Heart right ventricle (tissue), 16 donors: Measurements from ENCODE around the gene DKC1. TPM values are rescaled to one million over a fixed set of nuclear protein-coding genes. Genes with fewer than 3 reads are reported as not detected.

Experiments
- ATAC-seq, 8 donors: fragments of 200-7000 bp; cut with Tn5 transposase; one replicate each; pipeline ENCODE4 v1.9.1; 2020; ENCODE audit warnings: mild to moderate bottlenecking in 8 of 8, moderate library complexity in 8 of 8, moderate number of reproducible peaks in 1 of 8
- DNase-seq, 2 donors: peaks; one replicate each; pipeline ENCODE4 v3.0.0-alpha.2; 2020
- H3K27ac ChIP-seq, 10 donors: fragments of 200-600 bp; sonication (generic) in 2 of 10; one replicate each; pipeline versions ENCODE4 v1.5.0 to v1.8.0; 2020 to 2022; ENCODE audit warnings: mild to moderate bottlenecking in 3 of 10
- H3K27me3 ChIP-seq, 7 donors: fragments of 200-600 bp; one replicate each; pipeline ENCODE4 v1.8.0; 2021 to 2022; ENCODE audit warnings: mild to moderate bottlenecking in 2 of 7
- H3K36me3 ChIP-seq, 9 donors: fragments of 200-600 bp; sonication (generic) in 1 of 9; one replicate each; pipeline versions ENCODE4 v1.5.0 to v1.8.0; 2020 to 2022; ENCODE audit warnings: mild to moderate bottlenecking in 2 of 9
- H3K4me1 ChIP-seq, 9 donors: fragments of 200-600 bp; sonication (generic) in 1 of 9; one replicate each; pipeline versions ENCODE4 v1.5.0 to v1.8.0; 2020 to 2022; ENCODE audit warnings: mild to moderate bottlenecking in 4 of 9
- H3K4me3 ChIP-seq, 10 donors: fragments of 200-600 bp; sonication (generic) in 2 of 10; one replicate each; pipeline versions ENCODE4 v1.5.0 to v1.8.0; 2020 to 2022; ENCODE audit warnings: mild to moderate bottlenecking in 7 of 10, moderate library complexity in 2 of 10
- H3K9me3 ChIP-seq, 11 donors: fragments of 200-600 bp in 10 of 11; sonication (generic) in 2 of 11; one replicate each; pipeline versions ENCODE4 v1.5.0 to v1.8.0; 2013 to 2022; ENCODE audit warnings: mild to moderate bottlenecking in 2 of 11, control low read depth in 1 of 11, moderate library complexity in 1 of 11
- CTCF ChIP-seq, 9 donors: fragments of 200-600 bp; sonication (generic) in 2 of 9; IDR thresholded peaks; one replicate each; pipeline versions ENCODE4 v1.5.0 to v1.8.0; 2021 to 2022; ENCODE audit warnings: antibody characterized with exemption in 9 of 9, mild to moderate bottlenecking in 5 of 9, moderate library complexity in 1 of 9
- WGBS, 2 donors: extraction: QIAGEN DNeasy Blood & Tissue Kit; methylation state at CpG; one replicate each; pipeline ENCODE4 v1.1.7; 2013; ENCODE audit warnings: inconsistent platforms in 1 of 2; 5-methylcytosine and 5-hydroxymethylcytosine counted together
- intact Hi-C, 10 donors: fragments of 100-400 bp; cut with DNase I; formaldehyde crosslinking; loops; one replicate each; pipeline versions ENCODE4 v1.11.1 to v1.14.2; 2022
- polyA plus RNA-seq, 2 donors: library from polyadenylated mRNA; stranded (reverse); fragments of 200-250 nt; gene quantifications; one replicate each; pipeline ENCODE4 v1.2.3, GENCODE V29; 2013
- total RNA-seq, 10 donors: library from RNA; stranded (reverse); fragmentation: NEBNext Ultra II Directional in 3 of 10; extraction: Animal tissue kit (Norgen Biotek cat#: 25700) in 3 of 10; gene quantifications; one replicate each; pipeline versions ENCODE4 v1.2.1 to v1.2.4, GENCODE V29; 2021 to 2023
- donor health status: Arrhythmogenic right ventricular cardiomyopathy.
- donor health status: ischemic (EF 13 %, LVEDD 7.1; RV severe dilation, severe dysfunction).
- donor health status: healthy with polysubstance abuse.
- donor health status: DM: no; HTN: yes; CAD: no.
- donor health status: DM: no; HTN: no; CAD: no.
- donor health status: ischemic (EF 25% LVEDD 6.9; RV normal size, moderate dysfunction).
- donor health status: ischemic (EF 25% LVEDD 5.7; RV mildly dilated, moderate dysfunction).
- donor health status: healthy.
- donor health status: DM: yes; HTN: yes; CAD: no.
- donor health status: Ischemic cardiomyopathy.
- donor health status: ischemic (EF 35%, LVEDD 5.7; RV mildly dilated, moderate dysfunction).
- donor health status: nonischemic (EF 11% LVEDD 7.7; RV severe dilation, severe dysfunction).
- donor health status: DM: yes; HTN: yes; CAD: no.
- donor health status: PGD.
- donor health status: ischemic (EF 29% LVEDD 5.4; RV normal size, mild dysfunction).
- donor health status: nonischemic (EF 23%, LVEDD 6.1; RV moderate dilation, normal function).

Gene DKC1
- total and polyA plus RNA-seq, 12 donors = 18.8 to 31.9 (median 26.0) TPM

- peak in 6 of 8 donors; percentile 23 to 59 (median 31) for ATAC-seq
- peaks cover 0 to 69% (median 50%) of the 10 kb centered on the region in 9 donors for H3K4me1 ChIP-seq
- intact Hi-C loops = loop anchor here in 1 of 10 donors (5.0 kb wide), 1 partner anchor 34 kb away; the partner anchor contains the start of gene GAB3
Observed at GRCh38 chrX:154717824-154718223, 44.8 kb upstream of the DKC1 start.

GRCh38 chrX:154718616-154719015, 44.0 kb upstream of the DKC1 start:
- Histone ChIP-seq H3K4me3 (no peak overlapping the region), H3K4me1 (peaks cover 0 to 69% (median 46%) of the 10 kb centered on the region in 9 donors), H3K36me3 (peaks cover 0 to 15% (median 0%) of the 10 kb centered on the region in 9 donors), H3K27ac (peak overlapping the region in 7 of 10 donors; percentile 7 to 81 (median 58)), H3K9me3 (peaks cover 0 to 6% (median 0%) of the 10 kb centered on the region in 11 donors), H3K27me3 (no peaks in the 10 kb centered on the region)
- ATAC-seq (peak in 4 of 8 donors; percentile 16 to 35 (median 26)), DNase-seq (no peak)
- 57 to 65% methylated on average over 1 of the region's 1 CpG for WGBS, 2 donors
- no peak for TF ChIP-seq CTCF (IDR thresholded peaks at IDR 0.05)
- intact Hi-C loops = loop anchor here in 1 of 10 donors (5.0 kb wide), 1 partner anchor 34 kb away; the partner anchor contains the start of gene GAB3

More at GRCh38 chrX:154717824-154718223, 44.8 kb upstream of the DKC1 start:
- Histone ChIP-seq H3K36me3 (peaks cover 0 to 17% (median 0%) of the 10 kb centered on the region in 9 donors), H3K9me3 (peaks cover 0 to 6% (median 0%) of the 10 kb centered on the region in 11 donors), H3K4me3 (no peak overlapping the region), H3K27me3 (no peaks in the 10 kb centered on the region), H3K27ac (peak overlapping the region in 7 of 10 donors; percentile 7 to 81 (median 58))
- no peak for TF ChIP-seq CTCF (IDR thresholded peaks at IDR 0.05)
- WGBS, 2 donors = 33 to 35% methylated on average over 7 of the region's 7 CpGs
- DNase-seq = no peak

GRCh38 chrX:154719132-154719675, 43.5 kb upstream of the DKC1 start:
- ATAC-seq (peak in 3 of 8 donors; percentile 43 to 53 (median 44)), DNase-seq (no peak)
- H3K4me3 ChIP-seq = no peak overlapping the region
- peaks cover 0 to 6% (median 0%) of the 10 kb centered on the region in 11 donors for H3K9me3 ChIP-seq
- 49 to 54% methylated on average over 6 of the region's 6 CpGs for WGBS, 2 donors
- peaks cover 0 to 69% (median 46%) of the 10 kb centered on the region in 9 donors for H3K4me1 ChIP-seq
- H3K36me3 ChIP-seq = peaks cover 0 to 12% (median 0%) of the 10 kb centered on the region in 9 donors
- intact Hi-C loops = loop anchor here in 1 of 10 donors (5.0 kb wide), 1 partner anchor 33 kb away; the partner anchor contains the start of gene GAB3
- no peak for TF ChIP-seq CTCF (IDR thresholded peaks at IDR 0.05)
- H3K27me3 ChIP-seq = no peaks in the 10 kb centered on the region
- peak overlapping the region in 4 of 10 donors; percentile 23 to 81 (median 62) for H3K27ac ChIP-seq

GRCh38 chrX:154720067-154720466, 42.6 kb upstream of the DKC1 start:
- H3K9me3 ChIP-seq = peaks cover 0 to 6% (median 0%) of the 10 kb centered on the region in 11 donors
- H3K27me3 ChIP-seq = no peaks in the 10 kb centered on the region
- H3K4me3 ChIP-seq = no peak overlapping the region
- intact Hi-C loops = no loop called here
- no peak for TF ChIP-seq CTCF (IDR thresholded peaks at IDR 0.05)
- H3K36me3 ChIP-seq = peaks cover 0 to 10% (median 0%) of the 10 kb centered on the region in 9 donors
- DNase-seq = no peak
- 70 to 72% methylated on average over 4 of the region's 4 CpGs for WGBS, 2 donors
- peaks cover 0 to 68% (median 44%) of the 10 kb centered on the region in 9 donors for H3K4me1 ChIP-seq
- peak overlapping the region in 1 of 10 donors; percentile 81 for H3K27ac ChIP-seq
- no peak for ATAC-seq
